ES-I3 (cell line): ENCODE measurements around the gene NTM.

Experiments
- H3K36me3 ChIP-seq: 2 replicates; pipeline ENCODE4 v1.6.1; 2013; ENCODE audit warnings: mild to moderate bottlenecking, low read length, control low read depth, moderate library complexity; ENCODE audit not compliant: insufficient read depth
- H3K4me1 ChIP-seq: 2 replicates; pipeline ENCODE4 v1.6.1; 2013; ENCODE audit warnings: mild to moderate bottlenecking, control low read depth, low read length; ENCODE audit not compliant: insufficient read depth
- H3K9ac ChIP-seq: 2 replicates; pipeline ENCODE4 v1.6.1; 2013; ENCODE audit warnings: low read depth, mild to moderate bottlenecking, low read length, moderate library complexity
- H3K9me3 ChIP-seq: 2 replicates; pipeline ENCODE4 v1.6.1; 2013; ENCODE audit warnings: mild to moderate bottlenecking, low read length, moderate library complexity; ENCODE audit not compliant: control insufficient read depth, insufficient read depth

NTM gene

GRCh38 chr11:132234878-132235277, 864.5 kb downstream of the NTM start:
- no peaks in the 10 kb centered on the region for H3K36me3 ChIP-seq
- H3K9ac ChIP-seq: no peak overlapping the region
- H3K9me3 ChIP-seq: no peaks in the 10 kb centered on the region
- H3K4me1 ChIP-seq: no peaks in the 10 kb centered on the region

GRCh38 chr11:132237781-132238180, 867.4 kb downstream of the NTM start:
- Histone ChIP-seq H3K9ac (no peak overlapping the region), H3K9me3 (no peaks in the 10 kb centered on the region), H3K4me1 (peaks cover 6% of the 10 kb centered on the region; the same call in 1 of the 2 replicates), H3K36me3 (no peaks in the 10 kb centered on the region)

GRCh38 chr11:132238331-132238866, 868.0 kb downstream of the NTM start:
- Histone ChIP-seq H3K9me3 (no peaks in the 10 kb centered on the region), H3K9ac (no peak overlapping the region), H3K36me3 (no peaks in the 10 kb centered on the region), H3K4me1 (peaks cover 8% of the 10 kb centered on the region; the same call in 1 of the 2 replicates)

- H3K36me3 ChIP-seq: no peaks in the 10 kb centered on the region
- H3K4me1 ChIP-seq: peaks cover 8% of the 10 kb centered on the region; the same call in 1 of the 2 replicates
- no peaks in the 10 kb centered on the region for H3K9me3 ChIP-seq
- H3K9ac ChIP-seq: no peak overlapping the region
Observed at GRCh38 chr11:132240374-132240773, 870.0 kb downstream of the NTM start.

- Histone ChIP-seq H3K36me3 (no peaks in the 10 kb centered on the region), H3K9me3 (no peaks in the 10 kb centered on the region), H3K9ac (no peak overlapping the region), H3K4me1 (peaks cover 8% of the 10 kb centered on the region; the same call in 1 of the 2 replicates)
Observed at GRCh38 chr11:132242632-132243031, 872.2 kb downstream of the NTM start.

GRCh38 chr11:132244846-132245245, 874.4 kb downstream of the NTM start:
- Histone ChIP-seq H3K9me3 (no peaks in the 10 kb centered on the region), H3K36me3 (no peaks in the 10 kb centered on the region), H3K4me1 (peaks cover 8% of the 10 kb centered on the region; the same call in 1 of the 2 replicates), H3K9ac (no peak overlapping the region)

GRCh38 chr11:132245403-132246385, 875.3 kb downstream of the NTM start:
- Histone ChIP-seq H3K9ac (no peak overlapping the region), H3K4me1 (peaks cover 8% of the 10 kb centered on the region; the same call in 1 of the 2 replicates), H3K9me3 (no peaks in the 10 kb centered on the region), H3K36me3 (no peaks in the 10 kb centered on the region)

GRCh38 chr11:132248580-132248979, 878.2 kb downstream of the NTM start:
- Histone ChIP-seq H3K4me1 (no peaks in the 10 kb centered on the region), H3K36me3 (no peaks in the 10 kb centered on the region), H3K9me3 (no peaks in the 10 kb centered on the region), H3K9ac (no peak overlapping the region)

- H3K36me3 ChIP-seq: no peaks in the 10 kb centered on the region
- no peaks in the 10 kb centered on the region for H3K9me3 ChIP-seq
- H3K9ac ChIP-seq: no peak overlapping the region
- no peaks in the 10 kb centered on the region for H3K4me1 ChIP-seq
Observed at GRCh38 chr11:132249256-132249655, 878.8 kb downstream of the NTM start.

- H3K36me3 ChIP-seq: no peaks in the 10 kb centered on the region
- no peaks in the 10 kb centered on the region for H3K9me3 ChIP-seq
- H3K4me1 ChIP-seq: no peaks in the 10 kb centered on the region
- H3K9ac ChIP-seq: no peak overlapping the region
Observed at GRCh38 chr11:132251061-132251460, 880.6 kb downstream of the NTM start.

GRCh38 chr11:132253469-132254264, 883.3 kb downstream of the NTM start:
- H3K9ac ChIP-seq: no peak overlapping the region
- no peaks in the 10 kb centered on the region for H3K4me1 ChIP-seq
- no peaks in the 10 kb centered on the region for H3K36me3 ChIP-seq
- no peaks in the 10 kb centered on the region for H3K9me3 ChIP-seq

- H3K9me3 ChIP-seq: no peaks in the 10 kb centered on the region
- no peak overlapping the region for H3K9ac ChIP-seq
- H3K4me1 ChIP-seq: no peaks in the 10 kb centered on the region
- no peaks in the 10 kb centered on the region for H3K36me3 ChIP-seq
Observed at GRCh38 chr11:132254906-132255305, 884.5 kb downstream of the NTM start.

- Histone ChIP-seq H3K9me3 (no peaks in the 10 kb centered on the region), H3K4me1 (no peaks in the 10 kb centered on the region), H3K36me3 (no peaks in the 10 kb centered on the region), H3K9ac (no peak overlapping the region)
Observed at GRCh38 chr11:132256528-132257279, 886.3 kb downstream of the NTM start.

GRCh38 chr11:132257871-132258270, 887.5 kb downstream of the NTM start:
- Histone ChIP-seq H3K36me3 (no peaks in the 10 kb centered on the region), H3K4me1 (no peaks in the 10 kb centered on the region), H3K9me3 (no peaks in the 10 kb centered on the region), H3K9ac (no peak overlapping the region)
